Loucy (cell line): Measurements from ENCODE around the gene TRMT61B.

ENCODE experiments used
- H2AFZ ChIP-seq: fragments of 200-600 bp; sonication (generic); 2 replicates; pipeline ENCODE4 v1.6.0; 2016; ENCODE audit warnings: antibody characterized with exemption, mild to moderate bottlenecking, low read length, moderate library complexity
- H3F3A ChIP-seq: fragments of 200-600 bp; 2 replicates; pipeline ENCODE4 v1.6.0; 2016; ENCODE audit warnings: antibody characterized with exemption, low read depth, mild to moderate bottlenecking
- H3K27me3 ChIP-seq: fragments of 200-600 bp; sonication (generic); 2 replicates; pipeline ENCODE4 v1.6.1; 2014; ENCODE audit warnings: low read length, mild to moderate bottlenecking; ENCODE audit not compliant: insufficient read depth, poor library complexity, severe bottlenecking
- H3K36me3 ChIP-seq: fragments of 200-600 bp; sonication (generic); 2 replicates; pipeline ENCODE4 v1.6.1; 2016; ENCODE audit warnings: low read length; ENCODE audit not compliant: insufficient read depth
- H3K4me1 ChIP-seq: fragments of 200-600 bp; sonication (generic); 2 replicates; pipeline ENCODE4 v1.5.1; 2014; ENCODE audit warnings: low read length, mild to moderate bottlenecking; ENCODE audit not compliant: insufficient read depth, poor library complexity, severe bottlenecking
- H3K4me2 ChIP-seq: fragments of 200-600 bp; sonication (generic); 2 replicates; pipeline ENCODE4 v1.6.0; 2014; ENCODE audit warnings: antibody characterized with exemption, low read length, low read depth, mild to moderate bottlenecking; ENCODE audit not compliant: poor library complexity, severe bottlenecking
- H3K4me3 ChIP-seq: fragments of 200-600 bp; sonication (generic); 2 replicates; pipeline ENCODE4 v1.5.1; 2014; ENCODE audit warnings: low read length, mild to moderate bottlenecking, mixed read lengths; ENCODE audit not compliant: poor library complexity, severe bottlenecking
- H3K79me2 ChIP-seq: fragments of 200-600 bp; sonication (generic); 2 replicates; pipeline ENCODE4 v1.6.1; 2014; ENCODE audit warnings: low read length; ENCODE audit not compliant: insufficient read depth
- H3K9ac ChIP-seq: fragments of 200-600 bp; sonication (generic); 2 replicates; pipeline ENCODE4 v1.6.0; 2014; ENCODE audit warnings: mild to moderate bottlenecking, low read depth, low read length, moderate library complexity; ENCODE audit not compliant: poor library complexity, severe bottlenecking
- H3K9me2 ChIP-seq: fragments of 200-600 bp; sonication (generic); replicated peaks from 2 replicates; pipeline ENCODE4 v1.6.1; 2016; ENCODE audit warnings: low read depth, low read length, mixed read lengths
- H3K9me3 ChIP-seq: fragments of 200-600 bp; sonication (generic); 2 replicates; pipeline ENCODE4 v1.6.1; 2014; ENCODE audit warnings: mild to moderate bottlenecking, antibody characterized with exemption, low read length, low read depth; ENCODE audit not compliant: insufficient read depth
- H4K20me1 ChIP-seq: fragments of 200-600 bp; sonication (generic); 2 replicates; pipeline ENCODE4 v1.6.0; 2014; ENCODE audit warnings: antibody characterized with exemption, low read length, mild to moderate bottlenecking; ENCODE audit not compliant: insufficient read depth, poor library complexity, severe bottlenecking
- EZH2phosphoT487 ChIP-seq: fragments of 200-600 bp; IDR thresholded peaks from 2 replicates; pipeline ENCODE4 v1.6.1; 2018; ENCODE audit warnings: antibody characterized with exemption, mild to moderate bottlenecking, moderate library complexity, borderline replicate concordance
- TF ChIP-seq, protein P1 (sequence below): fragments of 200-600 bp; sonication (generic); conservative IDR thresholded peaks from 2 replicates; pipeline ENCODE4 v1.5.1; 2014; ENCODE audit warnings: mild to moderate bottlenecking, antibody characterized with exemption, low read length

Gene TRMT61B

DNA sequence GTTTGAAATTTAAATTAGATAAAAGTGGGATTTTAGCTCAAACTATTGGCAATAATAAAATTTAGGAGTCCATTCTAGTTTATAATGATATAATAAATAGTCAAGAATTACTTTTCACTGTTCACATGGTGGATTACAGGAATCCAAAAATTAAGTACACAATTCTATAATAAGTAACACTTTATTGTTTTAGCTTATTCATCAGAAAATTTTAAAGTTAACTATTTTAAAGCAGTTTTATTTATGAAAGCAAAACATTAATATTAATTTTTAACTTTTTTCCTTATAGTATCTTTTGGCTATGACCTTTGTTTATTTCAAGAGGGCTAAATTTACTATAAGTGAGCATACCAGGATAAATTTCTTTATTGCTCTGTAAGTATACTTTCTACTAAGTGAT, 48.1 kb downstream of the TRMT61B start:
- no peaks in the 10 kb centered on the region for H3K79me2 ChIP-seq
- no peak for TF ChIP-seq EZH2phosphoT487
- TF ChIP-seq, protein P1, sequence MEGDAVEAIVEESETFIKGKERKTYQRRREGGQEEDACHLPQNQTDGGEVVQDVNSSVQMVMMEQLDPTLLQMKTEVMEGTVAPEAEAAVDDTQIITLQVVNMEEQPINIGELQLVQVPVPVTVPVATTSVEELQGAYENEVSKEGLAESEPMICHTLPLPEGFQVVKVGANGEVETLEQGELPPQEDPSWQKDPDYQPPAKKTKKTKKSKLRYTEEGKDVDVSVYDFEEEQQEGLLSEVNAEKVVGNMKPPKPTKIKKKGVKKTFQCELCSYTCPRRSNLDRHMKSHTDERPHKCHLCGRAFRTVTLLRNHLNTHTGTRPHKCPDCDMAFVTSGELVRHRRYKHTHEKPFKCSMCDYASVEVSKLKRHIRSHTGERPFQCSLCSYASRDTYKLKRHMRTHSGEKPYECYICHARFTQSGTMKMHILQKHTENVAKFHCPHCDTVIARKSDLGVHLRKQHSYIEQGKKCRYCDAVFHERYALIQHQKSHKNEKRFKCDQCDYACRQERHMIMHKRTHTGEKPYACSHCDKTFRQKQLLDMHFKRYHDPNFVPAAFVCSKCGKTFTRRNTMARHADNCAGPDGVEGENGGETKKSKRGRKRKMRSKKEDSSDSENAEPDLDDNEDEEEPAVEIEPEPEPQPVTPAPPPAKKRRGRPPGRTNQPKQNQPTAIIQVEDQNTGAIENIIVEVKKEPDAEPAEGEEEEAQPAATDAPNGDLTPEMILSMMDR, result no peak
- no peaks in the 10 kb centered on the region for H3K9me3 ChIP-seq
- H3K27me3 ChIP-seq, result no peaks in the 10 kb centered on the region
- H2AFZ ChIP-seq, result peak overlapping the region; percentile 88; the same call in 1 of the 2 replicates
- no peaks in the 10 kb centered on the region for H3K36me3 ChIP-seq
- H3K4me2 ChIP-seq, result no peak overlapping the region
- no peaks in the 10 kb centered on the region for H4K20me1 ChIP-seq
- no peaks in the 10 kb centered on the region for H3K9me2 ChIP-seq
- no peaks in the 10 kb centered on the region for H3F3A ChIP-seq
- no peak overlapping the region for H3K9ac ChIP-seq
- H3K4me3 ChIP-seq, result no peak overlapping the region
- no peaks in the 10 kb centered on the region for H3K4me1 ChIP-seq

DNA sequence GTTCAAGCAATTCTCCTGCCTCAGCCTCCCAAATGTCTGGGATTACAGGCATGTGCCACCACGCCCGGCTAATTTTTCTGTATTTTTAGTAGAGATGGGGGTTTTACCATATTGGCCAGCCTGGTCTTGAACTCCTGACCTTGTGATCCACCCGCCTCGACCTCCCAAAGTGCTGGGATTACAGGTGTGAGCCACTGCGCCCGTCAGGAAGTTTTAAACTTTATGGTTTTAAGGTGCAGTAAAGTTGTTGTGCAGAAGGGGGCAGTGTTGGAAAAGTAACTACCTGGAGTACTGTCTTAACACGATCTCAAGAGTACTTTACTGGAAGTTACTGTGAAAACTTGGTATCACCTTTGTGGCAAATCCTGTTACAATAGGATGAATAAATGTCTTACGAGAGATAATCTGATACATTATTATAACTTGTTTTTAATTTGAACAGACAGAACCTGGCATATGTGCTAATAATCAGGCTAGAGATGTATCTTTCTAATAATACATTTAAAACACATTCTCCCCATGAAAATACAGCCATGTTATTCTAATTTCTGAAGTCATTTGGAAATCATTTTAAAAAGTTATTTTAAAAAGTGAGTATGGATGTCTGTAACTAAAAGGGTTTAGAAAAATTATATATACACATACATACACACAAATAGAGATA, 48.7 kb downstream of the TRMT61B start:
- Histone ChIP-seq H3K79me2 (no peaks in the 10 kb centered on the region), H3K4me1 (no peaks in the 10 kb centered on the region), H3K9me2 (no peaks in the 10 kb centered on the region), H3F3A (no peaks in the 10 kb centered on the region), H2AFZ (peak overlapping the region; percentile 88; the same call in 1 of the 2 replicates), H3K9ac (no peak overlapping the region), H3K4me2 (peak overlapping the region; percentile 11), H4K20me1 (no peaks in the 10 kb centered on the region), H3K36me3 (no peaks in the 10 kb centered on the region), H3K4me3 (no peak overlapping the region), H3K27me3 (no peaks in the 10 kb centered on the region), H3K9me3 (no peaks in the 10 kb centered on the region)
- no peak for TF ChIP-seq EZH2phosphoT487
- TF ChIP-seq, protein P1, result peak; percentile 70

DNA sequence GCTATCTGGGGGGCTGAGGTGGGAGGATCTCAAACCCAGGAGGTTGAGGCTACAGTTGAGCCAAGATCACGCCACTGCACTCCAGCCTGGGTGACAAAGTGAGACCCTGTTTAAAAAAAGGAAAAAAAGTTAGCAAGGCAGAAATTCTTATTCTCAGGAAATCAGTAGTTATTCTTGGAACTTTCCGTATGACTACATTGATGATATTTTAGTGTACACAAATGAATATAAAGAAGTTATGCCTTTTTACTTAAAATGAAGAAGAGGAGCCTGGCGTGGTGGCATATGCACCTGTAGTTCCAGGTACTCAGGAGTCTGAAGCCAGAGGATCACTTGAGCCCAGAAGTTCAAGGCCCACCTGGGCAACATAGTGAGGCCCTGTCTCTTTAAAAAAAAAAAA, 52.1 kb downstream of the TRMT61B start:
- TF ChIP-seq, protein P1, result no peak
- TF ChIP-seq EZH2phosphoT487, result no peak
- H3K36me3 ChIP-seq, result no peaks in the 10 kb centered on the region
- no peaks in the 10 kb centered on the region for H3F3A ChIP-seq
- no peak overlapping the region for H3K4me2 ChIP-seq
- no peaks in the 10 kb centered on the region for H3K9me3 ChIP-seq
- H2AFZ ChIP-seq, result no peak overlapping the region
- no peaks in the 10 kb centered on the region for H4K20me1 ChIP-seq
- no peak overlapping the region for H3K4me3 ChIP-seq
- no peak overlapping the region for H3K9ac ChIP-seq
- no peaks in the 10 kb centered on the region for H3K9me2 ChIP-seq
- no peaks in the 10 kb centered on the region for H3K27me3 ChIP-seq
- H3K4me1 ChIP-seq, result no peaks in the 10 kb centered on the region
- no peaks in the 10 kb centered on the region for H3K79me2 ChIP-seq
